Neural progenitor cell (in vitro differentiated cells): ENCODE results near the gene PPP2R2D.
"Not testable (repeated sequence)": the region's sequence is repeated elsewhere in the genome, so short reads cannot be mapped to it uniquely, and the experiment has no call there.

Experiments
- CTCF ChIP-seq: fragments of 200-600 bp; sonication (generic); IDR thresholded peaks from 2 replicates; pipeline ENCODE4 v1.5.1; 2017; ENCODE audit warnings: antibody characterized with exemption, mild to moderate bottlenecking
- EZH2 ChIP-seq: fragments of 200-600 bp; sonication (generic); IDR thresholded peaks from 2 replicates; pipeline ENCODE4 v1.6.1; 2017; ENCODE audit warnings: antibody characterized with exemption, mild to moderate bottlenecking, moderate library complexity
- EZH2phosphoT487 ChIP-seq: fragments of 200-600 bp; sonication (generic); IDR thresholded peaks from 2 replicates; pipeline ENCODE4 v1.6.1; 2017; ENCODE audit warnings: antibody characterized with exemption

- not testable (repeated sequence) for TF ChIP-seq CTCF, EZH2, EZH2phosphoT487
Observed at GRCh38 chr10:131987301-131987700, 86.5 kb downstream of the PPP2R2D start.
